PC-3 (cell line): ENCODE measurements around the gene TGOLN2.

Experiments
- EZH2 ChIP-seq: fragments of 300-600 bp; sonication (generic); IDR thresholded peaks from one replicate; pipeline ENCODE4 v1.6.1; 2017; ENCODE audit warnings: antibody characterized with exemption, mild to moderate bottlenecking, low read length; ENCODE audit not compliant: unreplicated experiment
- EZH2phosphoT487 ChIP-seq: fragments of 300-600 bp; sonication (generic); IDR thresholded peaks from 2 replicates; pipeline ENCODE4 v1.6.1; 2018; ENCODE audit warnings: mild to moderate bottlenecking, antibody characterized with exemption, low read length, borderline replicate concordance
- TF ChIP-seq, protein P1 (sequence below): fragments of 300-600 bp; sonication (generic); conservative IDR thresholded peaks from 2 replicates; pipeline ENCODE4 v1.5.1; 2017; ENCODE audit warnings: antibody characterized with exemption, low read depth, mild to moderate bottlenecking, low read length

DNA sequence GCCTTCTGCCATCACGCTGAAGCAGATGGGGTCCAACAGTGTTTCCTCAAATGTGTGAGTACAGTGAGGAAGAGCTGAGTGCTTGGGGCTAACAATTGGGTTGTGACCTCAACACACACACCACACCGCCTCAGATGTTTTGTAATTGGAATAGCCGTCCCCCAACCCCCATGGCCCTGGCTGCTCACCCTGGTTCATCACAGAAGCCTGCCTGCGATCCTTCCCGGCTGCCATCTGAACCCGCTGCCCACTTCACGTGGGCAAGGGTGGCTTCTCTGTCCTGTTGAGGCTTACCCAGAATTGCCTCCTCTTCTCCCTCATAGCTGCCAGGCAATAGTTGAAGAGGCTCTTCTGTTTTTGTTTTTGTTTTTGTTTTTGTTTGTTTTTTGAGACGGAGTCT lies 44.1 kb downstream of the TGOLN2 start:
- TF ChIP-seq, protein P1, sequence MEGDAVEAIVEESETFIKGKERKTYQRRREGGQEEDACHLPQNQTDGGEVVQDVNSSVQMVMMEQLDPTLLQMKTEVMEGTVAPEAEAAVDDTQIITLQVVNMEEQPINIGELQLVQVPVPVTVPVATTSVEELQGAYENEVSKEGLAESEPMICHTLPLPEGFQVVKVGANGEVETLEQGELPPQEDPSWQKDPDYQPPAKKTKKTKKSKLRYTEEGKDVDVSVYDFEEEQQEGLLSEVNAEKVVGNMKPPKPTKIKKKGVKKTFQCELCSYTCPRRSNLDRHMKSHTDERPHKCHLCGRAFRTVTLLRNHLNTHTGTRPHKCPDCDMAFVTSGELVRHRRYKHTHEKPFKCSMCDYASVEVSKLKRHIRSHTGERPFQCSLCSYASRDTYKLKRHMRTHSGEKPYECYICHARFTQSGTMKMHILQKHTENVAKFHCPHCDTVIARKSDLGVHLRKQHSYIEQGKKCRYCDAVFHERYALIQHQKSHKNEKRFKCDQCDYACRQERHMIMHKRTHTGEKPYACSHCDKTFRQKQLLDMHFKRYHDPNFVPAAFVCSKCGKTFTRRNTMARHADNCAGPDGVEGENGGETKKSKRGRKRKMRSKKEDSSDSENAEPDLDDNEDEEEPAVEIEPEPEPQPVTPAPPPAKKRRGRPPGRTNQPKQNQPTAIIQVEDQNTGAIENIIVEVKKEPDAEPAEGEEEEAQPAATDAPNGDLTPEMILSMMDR = no peak
- no peak for TF ChIP-seq EZH2
- no peak for TF ChIP-seq EZH2phosphoT487
